ENCODE results near the gene GMDS.
"Not testable (repeated sequence)": the region's sequence is repeated elsewhere in the genome, so short reads cannot be mapped to it uniquely, and the experiment has no call there.

GMDS gene

GRCh38 chr6:1700278-1700967 is 545.0 kb downstream of the GMDS start:
- no peak for DNase-seq (ENCODE audit: low read depth in 2 of 2)
- TF ChIP-seq CTCF (IDR thresholded peaks at IDR 0.05; ENCODE audit: low read depth, low read length), result no peak
- no peak overlapping the region for H3K4me3 ChIP-seq (replicated peaks in 1 of 2; ENCODE audit: low read depth in 2 of 2, low read length in 2 of 2)

- H3K4me3 ChIP-seq (replicated peaks in 1 of 2; ENCODE audit: low read depth in 2 of 2, low read length in 2 of 2), result no peak overlapping the region
- DNase-seq (ENCODE audit: low read depth in 2 of 2), result no peak
- TF ChIP-seq CTCF (IDR thresholded peaks at IDR 0.05; ENCODE audit: low read depth, low read length), result no peak
Observed at GRCh38 chr6:1698527-1698926, 546.9 kb downstream of the GMDS start.

GRCh38 chr6:1697688-1698351 is 547.6 kb downstream of the GMDS start:
- H3K4me3 ChIP-seq (replicated peaks in 1 of 2; ENCODE audit: low read depth in 2 of 2, low read length in 2 of 2), result no peak overlapping the region
- no peak for DNase-seq (ENCODE audit: low read depth in 2 of 2)
- TF ChIP-seq CTCF (IDR thresholded peaks at IDR 0.05; ENCODE audit: low read depth, low read length), result no peak

- TF ChIP-seq CTCF (IDR thresholded peaks at IDR 0.05; ENCODE audit: low read depth, low read length), result no peak
- no peak overlapping the region for H3K4me3 ChIP-seq (replicated peaks in 1 of 2; ENCODE audit: low read depth in 2 of 2, low read length in 2 of 2)
- no peak for DNase-seq (ENCODE audit: low read depth in 2 of 2)
Observed at GRCh38 chr6:1696463-1696850, 548.9 kb downstream of the GMDS start.

GRCh38 chr6:1695546-1696462 is 549.6 kb downstream of the GMDS start:
- TF ChIP-seq CTCF (IDR thresholded peaks at IDR 0.05; ENCODE audit: low read depth, low read length), result no peak
- DNase-seq (ENCODE audit: low read depth in 2 of 2), result no peak
- H3K4me3 ChIP-seq (replicated peaks in 1 of 2; ENCODE audit: low read depth in 2 of 2, low read length in 2 of 2), result no peak overlapping the region

GRCh38 chr6:1691828-1692227 is 553.6 kb downstream of the GMDS start:
- not testable (repeated sequence) for DNase-seq (ENCODE audit: low read depth in 2 of 2); H3K4me3 ChIP-seq (replicated peaks in 1 of 2; ENCODE audit: low read depth in 2 of 2, low read length in 2 of 2)

GRCh38 chr6:1690656-1691055 is 554.7 kb downstream of the GMDS start:
- H3K4me3 ChIP-seq (replicated peaks in 1 of 2; ENCODE audit: low read depth in 2 of 2, low read length in 2 of 2); DNase-seq (ENCODE audit: low read depth in 2 of 2): not testable (repeated sequence)
